H1 (cell line): Measurements from ENCODE around the gene C10orf95.

Experiments
- CHD2 ChIP-seq: IDR thresholded peaks from 2 replicates; pipeline ENCODE4 v1.6.1; 2012; ENCODE audit warnings: low read length, improper control_type of control experiment
- CREB1 ChIP-seq: IDR thresholded peaks from 2 replicates; pipeline ENCODE4 v1.6.1; 2012; ENCODE audit warnings: inconsistent platforms
- HDAC2 ChIP-seq, 2 experiments: fragments of 300-600 bp in 1 of 2; sonication (generic) in 1 of 2; IDR thresholded peaks; 2 replicates each; pipeline ENCODE4 v1.6.1; 2011 to 2012; ENCODE audit warnings: low read depth in 2 of 2, low read length in 2 of 2, mild to moderate bottlenecking in 2 of 2, moderate library complexity in 2 of 2, borderline replicate concordance in 1 of 2, inconsistent platforms in 1 of 2
- SP1 ChIP-seq: IDR thresholded peaks from 2 replicates; pipeline ENCODE4 v1.6.1; 2011; ENCODE audit warnings: low read depth, low read length
- TAF1 ChIP-seq: IDR thresholded peaks from 2 replicates; pipeline ENCODE4 v1.6.1; 2011; ENCODE audit warnings: mild to moderate bottlenecking, low read depth, low read length
- TF ChIP-seq, protein P1 (sequence below), 3 experiments: IDR thresholded peaks; 1 replicate in 2 of 3; 2 replicates in 1 of 3; pipeline versions ENCODE4 v1.5.1 to v1.6.1; 2011; ENCODE audit warnings: low read length in 3 of 3, mild to moderate bottlenecking in 3 of 3, inconsistent platforms in 2 of 3, low read depth in 1 of 3, moderate library complexity in 1 of 3; ENCODE audit not compliant: insufficient read depth in 1 of 3; ENCODE audit errors: control extremely low read depth in 1 of 3

- TF ChIP-seq, protein P1, sequence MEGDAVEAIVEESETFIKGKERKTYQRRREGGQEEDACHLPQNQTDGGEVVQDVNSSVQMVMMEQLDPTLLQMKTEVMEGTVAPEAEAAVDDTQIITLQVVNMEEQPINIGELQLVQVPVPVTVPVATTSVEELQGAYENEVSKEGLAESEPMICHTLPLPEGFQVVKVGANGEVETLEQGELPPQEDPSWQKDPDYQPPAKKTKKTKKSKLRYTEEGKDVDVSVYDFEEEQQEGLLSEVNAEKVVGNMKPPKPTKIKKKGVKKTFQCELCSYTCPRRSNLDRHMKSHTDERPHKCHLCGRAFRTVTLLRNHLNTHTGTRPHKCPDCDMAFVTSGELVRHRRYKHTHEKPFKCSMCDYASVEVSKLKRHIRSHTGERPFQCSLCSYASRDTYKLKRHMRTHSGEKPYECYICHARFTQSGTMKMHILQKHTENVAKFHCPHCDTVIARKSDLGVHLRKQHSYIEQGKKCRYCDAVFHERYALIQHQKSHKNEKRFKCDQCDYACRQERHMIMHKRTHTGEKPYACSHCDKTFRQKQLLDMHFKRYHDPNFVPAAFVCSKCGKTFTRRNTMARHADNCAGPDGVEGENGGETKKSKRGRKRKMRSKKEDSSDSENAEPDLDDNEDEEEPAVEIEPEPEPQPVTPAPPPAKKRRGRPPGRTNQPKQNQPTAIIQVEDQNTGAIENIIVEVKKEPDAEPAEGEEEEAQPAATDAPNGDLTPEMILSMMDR (IDR thresholded peaks at IDR 0.05; ENCODE audit: control extremely low read depth in 1 of 3, insufficient read depth in 1 of 3, low read depth in 1 of 3, low read length in 3 of 3) = no peak
- TF ChIP-seq TAF1 (no peak), CHD2 (no peak), SP1 (no peak), CREB1 (no peak), HDAC2 (IDR thresholded peaks at IDR 0.05; ENCODE audit: borderline replicate concordance in 1 of 2, low read depth in 2 of 2, low read length in 2 of 2) (no peak)
Observed at GRCh38 chr10:102414749-102415148, 36.6 kb downstream of the C10orf95 start.
